HCT116 (cell line): ENCODE measurements around the gene GABRP. TPM values are rescaled to one million over a fixed set of nuclear protein-coding genes. Genes with fewer than 3 reads are reported as not detected.

Experiments used
- ATAC-seq: fragments of 200-7000 bp; cut with Tn5 transposase; 2 replicates; pipeline ENCODE4 v1.9.1; 2020; ENCODE audit warnings: mild to moderate bottlenecking, moderate library complexity
- BruUV-seq: library from RNA; stranded (reverse); fragments of 400-500 nt; replicated peaks from 2 replicates; lab custom pipeline; 2021; lab: Mats Ljungman, UMichigan
- CTCF ChIA-PET: fragments of 300-600 bp; sonication (Branson Sonifier 250); formaldehyde crosslinking; loops from one replicate; lab custom pipeline; 2021; ENCODE audit warnings: antibody characterized with exemption; lab: Charles Lee
- POLR2A ChIA-PET: fragments of 300-600, 350-600 bp; sonication (Branson Sonifier 250); formaldehyde crosslinking; loops from one replicate; lab custom pipeline; 2021; ENCODE audit warnings: antibody characterized with exemption; lab: Charles Lee
- RAD21 ChIA-PET, 2 experiments: fragments of 300-600 bp; sonication (Branson Sonifier 250); formaldehyde crosslinking; loops; one replicate each; lab custom pipeline; 2023; ENCODE audit warnings: low total read pairs in 2 of 2; ENCODE audit not compliant: uncharacterized antibody in 2 of 2, unreplicated experiment in 2 of 2, low non-redundant PET in 1 of 2; lab: Charles Lee
- DNase-seq: peaks from one replicate; pipeline ENCODE4 v3.0.0-alpha.2; 2010; ENCODE audit warnings: low read depth, low spot score
- H2AFZ ChIP-seq: fragments of 200-600 bp; shearing (Covaris generic), sonication (generic); 2 replicates; pipeline ENCODE4 v1.6.1; 2017; ENCODE audit warnings: low read depth, mixed run types, mixed read lengths, antibody characterized with exemption, low read length; ENCODE audit not compliant: poor library complexity, severe bottlenecking
- H3K27ac ChIP-seq: 2 replicates; pipeline ENCODE4 v1.5.1; 2012; ENCODE audit warnings: low read depth, low read length
- H3K27me3 ChIP-seq: fragments of 200-600 bp; sonication (generic); 2 replicates; pipeline ENCODE4 v1.6.1; 2016; ENCODE audit warnings: mixed run types, low read length, mixed read lengths; ENCODE audit not compliant: insufficient read depth
- H3K36me3 ChIP-seq, 2 experiments: fragments of 200-500 bp in 1 of 2; fragments of 200-600 bp in 1 of 2; sonication (Bioruptor generic) in 1 of 2; sonication (generic) in 1 of 2; 2 replicates each; pipeline versions ENCODE4 v1.5.1 to v1.6.1; 2014 to 2016; ENCODE audit warnings: low read length in 2 of 2, inconsistent platforms in 1 of 2, mixed read lengths in 1 of 2, mixed run types in 1 of 2; ENCODE audit not compliant: insufficient read depth in 2 of 2, control insufficient read depth in 1 of 2
- H3K4me1 ChIP-seq, 2 experiments: fragments of 200-600 bp in 1 of 2; sonication (generic) in 1 of 2; 2 replicates each; pipeline versions ENCODE4 v1.5.1 to v1.6.1; 2012 to 2017; ENCODE audit warnings: low read length in 2 of 2, inconsistent platforms in 1 of 2, mild to moderate bottlenecking in 1 of 2, mixed read lengths in 1 of 2, mixed run types in 1 of 2, moderate library complexity in 1 of 2; ENCODE audit not compliant: insufficient read depth in 2 of 2, control insufficient read depth in 1 of 2
- H3K4me2 ChIP-seq: fragments of 200-600 bp; sonication (generic); 2 replicates; pipeline ENCODE4 v1.6.1; 2017; ENCODE audit warnings: mixed run types, low read length, mixed read lengths
- H3K4me3 ChIP-seq, 2 experiments: fragments of 200-600 bp in 1 of 2; sonication (generic) in 1 of 2; replicated peaks in 1 of 2; 2 replicates each; pipeline ENCODE4 v1.5.1; 2011 to 2016; ENCODE audit warnings: low read length in 2 of 2, control low read depth in 1 of 2, low read depth in 1 of 2, mild to moderate bottlenecking in 1 of 2, mixed read lengths in 1 of 2, mixed run types in 1 of 2
- H3K79me2 ChIP-seq: fragments of 200-600 bp; sonication (generic); 2 replicates; pipeline ENCODE4 v1.6.1; 2017; ENCODE audit warnings: mild to moderate bottlenecking, mixed run types, low read length, moderate library complexity, mixed read lengths; ENCODE audit not compliant: insufficient read depth
- H3K9ac ChIP-seq: fragments of 200-600 bp; sonication (generic); 2 replicates; pipeline ENCODE4 v1.6.1; 2016; ENCODE audit warnings: low read length, mixed read lengths
- H3K9me2 ChIP-seq: fragments of 200-600 bp; sonication (generic), shearing (Covaris generic); 2 replicates; pipeline ENCODE4 v1.6.1; 2017; ENCODE audit warnings: mixed run types, mild to moderate bottlenecking, moderate library complexity; ENCODE audit not compliant: insufficient read depth
- H3K9me3 ChIP-seq, 2 experiments: fragments of 200-500 bp in 1 of 2; fragments of 200-600 bp in 1 of 2; sonication (Bioruptor generic) in 1 of 2; sonication (generic) in 1 of 2; 2 replicates each; pipeline ENCODE4 v1.6.1; 2014 to 2017; ENCODE audit warnings: low read length in 2 of 2, mixed read lengths in 2 of 2, inconsistent platforms in 1 of 2, low read depth in 1 of 2, mild to moderate bottlenecking in 1 of 2, mixed run types in 1 of 2, moderate library complexity in 1 of 2; ENCODE audit not compliant: control insufficient read depth in 1 of 2, insufficient read depth in 1 of 2
- H4K20me1 ChIP-seq: fragments of 200-600 bp; sonication (generic), shearing (Covaris generic); 2 replicates; pipeline ENCODE4 v1.6.1; 2017; ENCODE audit warnings: mixed run types, mild to moderate bottlenecking, moderate library complexity; ENCODE audit not compliant: insufficient read depth
- ATF3 ChIP-seq: IDR thresholded peaks from 2 replicates; pipeline ENCODE4 v1.6.1; 2012
- CBX3 ChIP-seq: IDR thresholded peaks from 2 replicates; pipeline ENCODE4 v1.6.1; 2012; ENCODE audit warnings: low read depth
- CEBPB ChIP-seq: IDR thresholded peaks from 2 replicates; pipeline ENCODE4 v1.6.1; 2012; ENCODE audit warnings: low read depth
- CTCF ChIP-seq, 3 experiments: fragments of 200-600 bp in 1 of 3; sonication (generic) in 1 of 3; IDR thresholded peaks in 2 of 3; conservative IDR thresholded peaks in 1 of 3; 2 replicates each; pipeline ENCODE4 v1.5.1; 2012 to 2017; ENCODE audit warnings: low read depth in 2 of 3, low read length in 2 of 3, antibody characterized with exemption in 1 of 3, borderline replicate concordance in 1 of 3, control low read depth in 1 of 3, mild to moderate bottlenecking in 1 of 3, mixed read lengths in 1 of 3, mixed run types in 1 of 3, moderate library complexity in 1 of 3; ENCODE audit not compliant: insufficient read depth in 1 of 3
- EGR1 ChIP-seq: IDR thresholded peaks from 2 replicates; pipeline ENCODE4 v1.6.1; 2012; ENCODE audit warnings: low read depth
- ELF1 ChIP-seq: IDR thresholded peaks from 2 replicates; pipeline ENCODE4 v1.6.1; 2012; ENCODE audit warnings: low read depth, borderline replicate concordance
- EZH2phosphoT487 ChIP-seq: fragments of 200-600 bp; IDR thresholded peaks from 2 replicates; pipeline ENCODE4 v1.6.1; 2018; ENCODE audit warnings: antibody characterized with exemption, borderline replicate concordance
- FOSL1 ChIP-seq: IDR thresholded peaks from 2 replicates; pipeline ENCODE4 v1.6.1; 2012; ENCODE audit warnings: low read depth
- JUND ChIP-seq: IDR thresholded peaks from 2 replicates; pipeline ENCODE4 v1.6.1; 2012
- MAX ChIP-seq: IDR thresholded peaks from 2 replicates; pipeline ENCODE4 v1.6.1; 2012
- POLR2AphosphoS5 ChIP-seq: IDR thresholded peaks from 2 replicates; pipeline ENCODE4 v1.6.1; 2011; ENCODE audit warnings: mild to moderate bottlenecking, low read depth, low read length, moderate library complexity
- RAD21 ChIP-seq: IDR thresholded peaks from 2 replicates; pipeline ENCODE4 v1.6.1; 2012; ENCODE audit warnings: low read depth, mild to moderate bottlenecking
- SIN3A ChIP-seq: IDR thresholded peaks from 2 replicates; pipeline ENCODE4 v1.6.1; 2012; ENCODE audit warnings: low read depth
- SP1 ChIP-seq: IDR thresholded peaks from 2 replicates; pipeline ENCODE4 v1.6.1; 2012; ENCODE audit warnings: low read depth
- SRF ChIP-seq: IDR thresholded peaks from 2 replicates; pipeline ENCODE4 v1.6.1; 2012; ENCODE audit warnings: low read depth
- TCF7L2 ChIP-seq: IDR thresholded peaks from 2 replicates; pipeline ENCODE4 v1.7.0; 2011; ENCODE audit warnings: borderline replicate concordance, inconsistent platforms; ENCODE audit not compliant: insufficient read depth, insufficient read length; ENCODE audit errors: extremely low read depth
- YY1 ChIP-seq: IDR thresholded peaks from 2 replicates; pipeline ENCODE4 v1.6.1; 2011; ENCODE audit warnings: low read length, low read depth, moderate library complexity, mild to moderate bottlenecking; ENCODE audit not compliant: insufficient replicate concordance; ENCODE audit errors: extremely low read depth
- ZFX ChIP-seq: fragments of 450-650 bp; IDR thresholded peaks from 2 replicates; pipeline ENCODE4 v1.6.1; 2017
- intact Hi-C: fragments of 100-400 bp; cut with micrococcal nuclease; formaldehyde crosslinking; loops from 2 replicates; pipeline ENCODE4 v1.10.0; 2022
- total RNA-seq: library from RNA; stranded (reverse); gene quantifications from one replicate; pipeline ENCODE4 v1.2.1, GENCODE V29; 2021; ENCODE audit not compliant: unreplicated experiment

Gene GABRP
- total RNA-seq, 1 experiment from 2014 or later: not detected

- Histone ChIP-seq H3K36me3 (no peaks in the 10 kb centered on the region), H3K4me1 (no peaks in the 10 kb centered on the region), H2AFZ (no peak overlapping the region), H3K9me3 (no peaks in the 10 kb centered on the region), H3K79me2 (no peaks in the 10 kb centered on the region)
- ChIA-PET CTCF (no interaction called here), POLR2A (no interaction called here)
- no peak for TF ChIP-seq CEBPB
- no peak for TF ChIP-seq SIN3A
- TF ChIP-seq FOSL1: no peak
- no peak for TF ChIP-seq POLR2AphosphoS5
- no peak for TF ChIP-seq ELF1
- TF ChIP-seq SRF: no peak
- TF ChIP-seq YY1: no peak
- no peak for TF ChIP-seq ATF3
- TF ChIP-seq, all 23 proteins: peak for 0
- intact Hi-C loops: no loop called here
- DNase-seq (no peak), ATAC-seq (no peak)
- RAD21 ChIA-PET: no interaction called here
- Histone ChIP-seq H3K27me3 (0 out of 2 replicates have a peak, but pooled peaks cover 3% of the 10 kb centered on the region), H3K4me3 (no peak overlapping the region), H3K4me2 (no peak overlapping the region), H3K9me2 (no peaks in the 10 kb centered on the region), H3K9ac (no peak overlapping the region), H4K20me1 (no peaks in the 10 kb centered on the region), H3K27ac (no peak overlapping the region)
- no TSS peak for BruUV-seq
Observed at GRCh38 chr5:170760113-170760512, 23.4 kb upstream of the GABRP start.

GRCh38 chr5:170761048-170761707 lies 22.3 kb upstream of the GABRP start:
- no peak overlapping the region for H3K4me2 ChIP-seq
- no peaks in the 10 kb centered on the region for H3K4me1 ChIP-seq
- H3K27me3 ChIP-seq: 0 out of 2 replicates have a peak, but pooled peaks cover 3% of the 10 kb centered on the region
- RAD21 ChIA-PET: no interaction called here
- no peak overlapping the region for H2AFZ ChIP-seq
- no peak for ATAC-seq
- H3K9ac ChIP-seq: no peak overlapping the region
- DNase-seq: no peak
- H3K27ac ChIP-seq: no peak overlapping the region
- H3K4me3 ChIP-seq: no peak overlapping the region
- CTCF ChIA-PET: no interaction called here
- no peaks in the 10 kb centered on the region for H3K36me3 ChIP-seq
- POLR2A ChIA-PET: no interaction called here
- H3K9me3 ChIP-seq: no peaks in the 10 kb centered on the region
- no peaks in the 10 kb centered on the region for H4K20me1 ChIP-seq
- BruUV-seq: no TSS peak
- H3K9me2 ChIP-seq: no peaks in the 10 kb centered on the region
- intact Hi-C loops: no loop called here
- no peaks in the 10 kb centered on the region for H3K79me2 ChIP-seq
- TF ChIP-seq ELF1 (no peak), CEBPB (no peak), FOSL1 (no peak), TCF7L2 (no peak), CBX3 (no peak), CTCF (IDR thresholded peaks at IDR 0.05 in 2 of 3, conservative IDR thresholded peaks at IDR 0.05 in 1 of 3; ENCODE audit: borderline replicate concordance in 1 of 3, insufficient read depth in 1 of 3, low read depth in 2 of 3, low read length in 2 of 3) (no peak), ZFX (no peak), SIN3A (no peak), EZH2phosphoT487 (no peak), EGR1 (no peak), YY1 (no peak), POLR2AphosphoS5 (no peak), SP1 (no peak), MAX (no peak), JUND (no peak), ATF3 (no peak), RAD21 (no peak)
